ENCODE measurements around the gene PTAR1. TPM values are rescaled to one million over a fixed set of nuclear protein-coding genes. Genes with fewer than 3 reads are reported as not detected.
"Not testable (repeated sequence)": the region's sequence is repeated elsewhere in the genome, so short reads cannot be mapped to it uniquely, and the experiment has no call there.

Gene PTAR1
- 10 to 100 TPM; 59.6 to 82.4 (median 65.7) TPM for total RNA-seq
- 10 to 100 TPM; 11.1 to 18.8 TPM for polyA plus RNA-seq
- 91.3 reads per million, percentile 83 among the genes with 10 or more reads in this experiment for total RNA-seq

GRCh38 chr9:69759421-69760277, at the start of gene PTAR1:
TSS of gene PTAR1 (minus strand) at chr9:69760011. CDS start at chr9:69759938, 73 bp downstream.
- no peaks in the 10 kb centered on the region for H3K9me3 ChIP-seq (ENCODE audit: control insufficient read depth in 2 of 3, low read length in 3 of 3)
- Mint-ChIP-seq H3K27me3 (no peaks in the 10 kb centered on the region), H3K4me1 (peaks cover 14 to 51% (median 35%) of the 10 kb centered on the region in 7 donors), H3K36me3 (peaks cover 0 to 21% (median 6%) of the 10 kb centered on the region in 5 donors), H3K9me3 (no peaks in the 10 kb centered on the region), H3K27ac (peak within 1 kb of the TSS; percentile 85 to 98 (median 94)), H3K4me3 (peak within 1 kb of the TSS; percentile 87 to 99 (median 96))
- H3K4me3 ChIP-seq (ENCODE audit: low read length), result peak within 1 kb of the TSS; percentile 76
- DNase-seq (peak; percentile 80 to 95 (median 89)), ATAC-seq (peak; percentile 93)
- H3K27me3 ChIP-seq (ENCODE audit: control insufficient read depth in 2 of 2, insufficient read depth in 2 of 2, low read length in 2 of 2), result no peaks in the 10 kb centered on the region
- POLR2A ChIA-PET, result interaction anchor here (0.7 to 1.6 kb wide), 3 partner anchors 10 to 88 kb away, joined by 4 to 5 read pairs (median 5); partner anchors contain the start of gene APBA1
- no peaks in the 10 kb centered on the region for H3K36me3 ChIP-seq (ENCODE audit: control insufficient read depth in 2 of 3, insufficient read depth in 3 of 3, low read length in 3 of 3)
- peak within 1 kb of the TSS; percentile 93 for H3K27ac ChIP-seq (ENCODE audit: low read depth, low read length)
- intact Hi-C loops (cut with micrococcal nuclease), result loop anchor here (1.0 to 10.0 kb wide), 13 partner anchors 8 to 982 kb away; partner anchors contain the start of genes APBA1 (in 2 of the 2), KLF9 (in 2 of the 2), SMC5 (in 2 of the 2) and CFAP95 (in 1 of the 2)
- CTCF ChIA-PET, result interaction anchor here (0.7 kb wide), 1 partner anchor 72 kb away, joined by 4 read pairs; no protein-coding TSS in a partner anchor
- peaks cover 7 to 16% of the 10 kb centered on the region in 2 donors for H3K4me1 ChIP-seq (ENCODE audit: control insufficient read depth in 2 of 2, insufficient read depth in 2 of 2, low read length in 2 of 2)

GRCh38 chr9:69809304-69809863, 49.6 kb upstream of the PTAR1 start:
- CTCF ChIA-PET, result interaction anchor here (1.2 to 1.6 kb wide), 3 partner anchors 26 to 110 kb away, joined by 3 to 5 read pairs (median 4); no protein-coding TSS in a partner anchor
- peaks cover 0 to 9% (median 3%) of the 10 kb centered on the region in 5 donors for H3K27me3 Mint-ChIP-seq
- POLR2A ChIA-PET, result interaction anchor here (0.8 kb wide), 1 partner anchor 58 kb away, joined by 4 read pairs; no protein-coding TSS in a partner anchor
- H3K9me3 ChIP-seq (ENCODE audit: control insufficient read depth in 2 of 3, low read length in 3 of 3), result no peaks in the 10 kb centered on the region
- H3K4me3 ChIP-seq (ENCODE audit: low read length), result no peak overlapping the region
- no peak overlapping the region for H3K4me3 Mint-ChIP-seq
- no peak overlapping the region for H3K27ac ChIP-seq (ENCODE audit: low read depth, low read length)
- peaks cover 0 to 28% (median 0%) of the 10 kb centered on the region in 7 donors for H3K4me1 Mint-ChIP-seq
- no peaks in the 10 kb centered on the region for H3K36me3 ChIP-seq (ENCODE audit: control insufficient read depth in 2 of 3, insufficient read depth in 3 of 3, low read length in 3 of 3)
- peaks cover 0 to 4% (median 0%) of the 10 kb centered on the region in 11 donors for H3K9me3 Mint-ChIP-seq
- peak; percentile 47 for ATAC-seq
- H3K27ac Mint-ChIP-seq, result no peak overlapping the region
- H3K4me1 ChIP-seq (ENCODE audit: control insufficient read depth in 2 of 2, insufficient read depth in 2 of 2, low read length in 2 of 2), result no peaks in the 10 kb centered on the region
- intact Hi-C loops (cut with micrococcal nuclease), result loop anchor here (1.0 to 5.0 kb wide), 4 partner anchors 55 to 137 kb away; partner anchors contain the start of gene APBA1 (in 1 of the 2)
- DNase-seq, result peak in 6 of 9 donors; percentile 6 to 57 (median 50)
- H3K36me3 Mint-ChIP-seq, result no peaks in the 10 kb centered on the region
- no peaks in the 10 kb centered on the region for H3K27me3 ChIP-seq (ENCODE audit: control insufficient read depth in 2 of 2, insufficient read depth in 2 of 2, low read length in 2 of 2)

GRCh38 chr9:69806627-69807026, 46.8 kb upstream of the PTAR1 start:
- no peak for ATAC-seq
- ChIA-PET CTCF (no interaction called here), POLR2A (no interaction called here)
- Mint-ChIP-seq H3K36me3 (no peaks in the 10 kb centered on the region), H3K4me1 (peaks cover 0 to 20% (median 0%) of the 10 kb centered on the region in 7 donors), H3K27ac (peak overlapping the region in 1 of 9 donors; percentile 17), H3K4me3 (no peak overlapping the region), H3K27me3 (peaks cover 0 to 8% (median 7%) of the 10 kb centered on the region in 5 donors), H3K9me3 (peaks cover 0 to 3% (median 0%) of the 10 kb centered on the region in 11 donors)
- Histone ChIP-seq H3K27me3 (ENCODE audit: control insufficient read depth in 2 of 2, insufficient read depth in 2 of 2, low read length in 2 of 2) (no peaks in the 10 kb centered on the region), H3K27ac (ENCODE audit: low read depth, low read length) (no peak overlapping the region), H3K4me3 (ENCODE audit: low read length) (no peak overlapping the region), H3K9me3 (ENCODE audit: control insufficient read depth in 2 of 3, low read length in 3 of 3) (no peaks in the 10 kb centered on the region), H3K4me1 (ENCODE audit: control insufficient read depth in 2 of 2, insufficient read depth in 2 of 2, low read length in 2 of 2) (no peaks in the 10 kb centered on the region), H3K36me3 (ENCODE audit: control insufficient read depth in 2 of 3, insufficient read depth in 3 of 3, low read length in 3 of 3) (no peaks in the 10 kb centered on the region)
- no peak for DNase-seq
- intact Hi-C loops (cut with micrococcal nuclease), result loop anchor here in 1 of 2 donors (5.0 kb wide), 1 partner anchor 134 kb away; the partner anchor contains the start of gene APBA1

GRCh38 chr9:69805962-69806515, 46.2 kb upstream of the PTAR1 start:
- Histone ChIP-seq H3K36me3 (ENCODE audit: control insufficient read depth in 2 of 3, insufficient read depth in 3 of 3, low read length in 3 of 3) (no peaks in the 10 kb centered on the region), H3K27me3 (ENCODE audit: control insufficient read depth in 2 of 2, insufficient read depth in 2 of 2, low read length in 2 of 2) (no peaks in the 10 kb centered on the region), H3K27ac (ENCODE audit: low read depth, low read length) (no peak overlapping the region), H3K4me3 (ENCODE audit: low read length) (no peak overlapping the region), H3K4me1 (ENCODE audit: control insufficient read depth in 2 of 2, insufficient read depth in 2 of 2, low read length in 2 of 2) (no peaks in the 10 kb centered on the region), H3K9me3 (ENCODE audit: control insufficient read depth in 2 of 3, low read length in 3 of 3) (no peaks in the 10 kb centered on the region)
- Mint-ChIP-seq H3K27ac (peak overlapping the region in 1 of 9 donors; percentile 3), H3K36me3 (no peaks in the 10 kb centered on the region), H3K9me3 (no peaks in the 10 kb centered on the region), H3K27me3 (peaks cover 0 to 8% (median 7%) of the 10 kb centered on the region in 5 donors), H3K4me1 (peaks cover 0 to 18% (median 0%) of the 10 kb centered on the region in 7 donors), H3K4me3 (no peak overlapping the region)
- ATAC-seq (no peak), DNase-seq (no peak)
- POLR2A ChIA-PET, result no interaction called here
- intact Hi-C loops (cut with micrococcal nuclease), result loop anchor here in 1 of 2 donors (5.0 kb wide), 1 partner anchor 134 kb away; the partner anchor contains the start of gene APBA1
- CTCF ChIA-PET, result interaction anchor here (0.7 kb wide), 1 partner anchor 54 kb away, joined by 3 read pairs; no protein-coding TSS in a partner anchor

- ChIA-PET POLR2A (no interaction called here), CTCF (no interaction called here)
- Histone ChIP-seq H3K4me1 (ENCODE audit: control insufficient read depth in 2 of 2, insufficient read depth in 2 of 2, low read length in 2 of 2) (no peaks in the 10 kb centered on the region), H3K27me3 (ENCODE audit: control insufficient read depth in 2 of 2, insufficient read depth in 2 of 2, low read length in 2 of 2) (no peaks in the 10 kb centered on the region), H3K9me3 (ENCODE audit: control insufficient read depth in 2 of 3, low read length in 3 of 3) (no peaks in the 10 kb centered on the region), H3K4me3 (ENCODE audit: low read length) (no peak overlapping the region), H3K36me3 (ENCODE audit: control insufficient read depth in 2 of 3, insufficient read depth in 3 of 3, low read length in 3 of 3) (no peaks in the 10 kb centered on the region), H3K27ac (ENCODE audit: low read depth, low read length) (no peak overlapping the region)
- intact Hi-C loops (cut with micrococcal nuclease), result no loop called here
- H3K4me3 Mint-ChIP-seq, result no peak overlapping the region
- ATAC-seq (no peak), DNase-seq (no peak)
- H3K27ac Mint-ChIP-seq, result no peak overlapping the region
- peaks cover 0 to 20% (median 7%) of the 10 kb centered on the region in 5 donors for H3K27me3 Mint-ChIP-seq
- H3K9me3 Mint-ChIP-seq, result no peaks in the 10 kb centered on the region
- H3K4me1 Mint-ChIP-seq, result peaks cover 0 to 10% (median 0%) of the 10 kb centered on the region in 7 donors
- no peaks in the 10 kb centered on the region for H3K36me3 Mint-ChIP-seq
Observed at GRCh38 chr9:69801989-69802388, 42.2 kb upstream of the PTAR1 start.

GRCh38 chr9:69800027-69800426, 40.2 kb upstream of the PTAR1 start:
- CTCF ChIA-PET; H3K36me3 ChIP-seq (ENCODE audit: control insufficient read depth in 2 of 3, insufficient read depth in 3 of 3, low read length in 3 of 3); H3K9me3 ChIP-seq (ENCODE audit: control insufficient read depth in 2 of 3, low read length in 3 of 3); H3K4me3 Mint-ChIP-seq; H3K27ac Mint-ChIP-seq; H3K36me3 Mint-ChIP-seq; ATAC-seq; H3K27ac ChIP-seq (ENCODE audit: low read depth, low read length); H3K4me3 ChIP-seq (ENCODE audit: low read length); H3K9me3 Mint-ChIP-seq; H3K4me1 Mint-ChIP-seq; intact Hi-C loops (cut with micrococcal nuclease); H3K27me3 ChIP-seq (ENCODE audit: control insufficient read depth in 2 of 2, insufficient read depth in 2 of 2, low read length in 2 of 2); H3K4me1 ChIP-seq (ENCODE audit: control insufficient read depth in 2 of 2, insufficient read depth in 2 of 2, low read length in 2 of 2); DNase-seq; POLR2A ChIA-PET: not testable (repeated sequence)
- H3K27me3 Mint-ChIP-seq, result peaks cover 0 to 25% (median 7%) of the 10 kb centered on the region in 5 donors
